Small intestine (tissue), 7 donors: ENCODE measurements around the gene GBP3. TPM values are rescaled to one million over a fixed set of nuclear protein-coding genes. Genes with fewer than 3 reads are reported as not detected.
"Not testable (repeated sequence)": the region's sequence is repeated elsewhere in the genome, so short reads cannot be mapped to it uniquely, and the experiment has no call there.

Experiments used
- DNase-seq, 2 donors: peaks; one replicate each; pipeline versions ENCODE4 v3.0.0 to v3.0.0-alpha.2; 2013
- FAIRE-seq: peaks from 2 replicates; lab custom pipeline; 2012; peaks lifted over from hg19 to GRCh38; lab: Jason Lieb, UNC
- H3K27ac ChIP-seq, 3 donors: one replicate each; pipeline ENCODE4 v1.5.1; 2013; ENCODE audit warnings: low read length in 2 of 3, mild to moderate bottlenecking in 2 of 3, control low read depth in 1 of 3, inconsistent platforms in 1 of 3, low read depth in 1 of 3, moderate library complexity in 1 of 3
- H3K27me3 ChIP-seq, 3 donors: one replicate each; pipeline ENCODE4 v1.6.1; 2013; ENCODE audit warnings: low read length in 3 of 3, inconsistent platforms in 1 of 3; ENCODE audit not compliant: control insufficient read depth in 3 of 3, insufficient read depth in 3 of 3
- H3K36me3 ChIP-seq, 3 donors: one replicate each; pipeline ENCODE4 v1.6.1; 2013; ENCODE audit warnings: low read length in 3 of 3, inconsistent platforms in 1 of 3, low read depth in 1 of 3, mild to moderate bottlenecking in 1 of 3, moderate library complexity in 1 of 3; ENCODE audit not compliant: control insufficient read depth in 3 of 3, insufficient read depth in 2 of 3
- H3K4me1 ChIP-seq, 3 donors: one replicate each; pipeline ENCODE4 v1.6.1; 2013; ENCODE audit warnings: low read length in 2 of 3, inconsistent platforms in 1 of 3, low read depth in 1 of 3, mild to moderate bottlenecking in 1 of 3, moderate library complexity in 1 of 3; ENCODE audit not compliant: control insufficient read depth in 3 of 3, insufficient read depth in 2 of 3
- H3K4me3 ChIP-seq, 3 donors: one replicate each; pipeline ENCODE4 v1.5.1; 2013; ENCODE audit warnings: low read length in 3 of 3, control low read depth in 1 of 3, inconsistent platforms in 1 of 3, low read depth in 1 of 3, mild to moderate bottlenecking in 1 of 3, moderate library complexity in 1 of 3
- H3K9me3 ChIP-seq, 2 donors: one replicate each; pipeline ENCODE4 v1.6.1; 2013; ENCODE audit warnings: low read depth in 1 of 2, low read length in 1 of 2; ENCODE audit not compliant: control insufficient read depth in 2 of 2, insufficient read depth in 1 of 2
- WGBS, 3 donors: extraction: QIAGEN DNeasy Blood & Tissue Kit; methylation state at CpG; one replicate each; pipeline ENCODE4 v1.1.7; 2013; 5-methylcytosine and 5-hydroxymethylcytosine counted together
- polyA plus RNA-seq, 4 donors: library from polyadenylated mRNA; stranded (reverse) in 3 of 4; unstranded in 1 of 4; fragments of 200-250 nt in 3 of 4; fragments of 120-200 nt in 1 of 4; gene quantifications; one replicate each; pipeline versions ENCODE4 v1.2.1 to v1.2.3, GENCODE V29; 2013
- donor health status: healthy with polysubstance abuse.
- donor health status: control.
- donor health status: control.
- donor health status: Bipolar disorder and iron deficiency.
- donor health status: healthy.

Gene GBP3
- polyA plus RNA-seq, 4 donors = 13.8 to 119 (median 46.5) TPM

DNA sequence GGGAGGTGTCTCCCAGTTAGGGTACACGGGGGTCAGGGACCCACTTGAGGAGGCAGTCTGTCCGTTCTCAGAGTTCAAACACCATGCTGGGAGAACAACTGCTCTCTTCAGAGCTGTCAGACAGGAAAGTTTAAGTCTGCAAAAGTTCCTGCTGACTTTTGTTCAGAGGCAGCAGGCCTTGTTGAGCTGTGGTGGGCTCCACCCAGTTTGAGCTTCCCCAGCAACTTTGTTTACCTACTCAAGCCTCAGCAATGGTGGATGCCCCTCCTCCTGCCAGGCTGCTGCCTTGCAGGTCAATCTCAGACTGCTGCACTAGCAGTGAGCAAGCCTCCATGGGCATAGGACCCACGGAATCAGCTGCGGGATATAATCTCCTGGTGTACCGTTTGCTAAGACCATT is 11.3 kb upstream of the GBP3 start:
- DNase-seq, H3K9me3 ChIP-seq, H3K27me3 ChIP-seq, H3K27ac ChIP-seq, H3K4me3 ChIP-seq, H3K36me3 ChIP-seq, FAIRE-seq, H3K4me1 ChIP-seq: not testable (repeated sequence)
- 87 to 95% (median 95%) methylated on average over 5 of the region's 5 CpGs for WGBS, 3 donors

DNA sequence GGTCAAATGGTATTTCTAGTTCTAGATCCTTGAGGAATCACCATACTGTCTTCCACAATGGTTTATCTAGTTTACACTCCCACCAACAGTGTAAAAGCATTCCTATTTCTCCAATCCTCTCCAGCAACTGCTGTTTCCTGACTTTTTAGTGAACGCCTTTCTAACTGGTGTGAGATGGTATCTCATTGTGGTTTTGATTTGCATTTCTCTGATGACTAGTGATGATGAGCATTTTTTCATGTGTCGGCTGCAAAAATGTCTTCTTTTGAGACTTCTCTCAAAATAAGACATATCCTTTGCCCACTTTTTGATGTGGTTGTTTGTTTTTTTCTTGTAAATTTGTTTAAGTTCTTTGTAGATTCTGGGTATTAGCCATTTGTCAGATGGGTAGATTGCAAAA is 6.4 kb upstream of the GBP3 start:
- not testable (repeated sequence) for FAIRE-seq

GRCh38 chr1:89025928-89026327 is 3.3 kb upstream of the GBP3 start:
- DNase-seq (no peak), FAIRE-seq (no peak)
- Histone ChIP-seq H3K27me3 (no peaks in the 10 kb centered on the region), H3K9me3 (no peaks in the 10 kb centered on the region), H3K36me3 (no peaks in the 10 kb centered on the region), H3K4me1 (peaks cover 1 to 9% (median 3%) of the 10 kb centered on the region in 3 donors), H3K4me3 (no peak overlapping the region), H3K27ac (no peak overlapping the region)
- WGBS, 3 donors = 91 to 93% (median 92%) methylated on average over 3 of the region's 3 CpGs

More for the DNA sequence above, 6.4 kb upstream of the GBP3 start:
- not testable (repeated sequence) for DNase-seq, H3K4me1 ChIP-seq, H3K27me3 ChIP-seq, H3K9me3 ChIP-seq, H3K4me3 ChIP-seq, H3K27ac ChIP-seq, H3K36me3 ChIP-seq
- 69 to 83% (median 81%) methylated on average over 2 of the region's 2 CpGs for WGBS, 3 donors

DNA sequence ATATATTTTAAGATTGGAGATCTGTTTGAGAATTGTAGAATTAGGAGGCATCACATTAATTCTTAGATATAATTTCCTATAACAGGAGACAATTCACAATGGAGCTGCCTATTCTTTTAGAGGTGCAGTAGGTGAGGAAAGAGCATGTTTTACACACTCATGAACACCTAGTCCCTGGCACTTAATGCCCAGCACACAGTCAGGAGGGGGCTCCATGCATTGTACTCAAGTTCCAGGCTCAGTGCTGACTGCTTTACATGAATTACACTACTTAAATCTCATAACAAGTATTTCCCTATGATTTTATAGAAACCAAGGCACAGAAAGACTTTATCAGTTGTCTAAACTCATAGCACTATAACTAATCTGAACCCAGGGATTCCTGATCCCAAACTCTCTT is 360 bp upstream of the GBP3 start:
- peaks cover 2 to 14% (median 7%) of the 10 kb centered on the region in 3 donors for H3K36me3 ChIP-seq
- no peaks in the 10 kb centered on the region for H3K9me3 ChIP-seq
- H3K4me3 ChIP-seq = no peak overlapping the region
- no peaks in the 10 kb centered on the region for H3K27me3 ChIP-seq
- peak overlapping the region; percentile 93 to 95 (median 94) for H3K27ac ChIP-seq
- FAIRE-seq = no peak
- peaks cover 6 to 24% (median 10%) of the 10 kb centered on the region in 3 donors for H3K4me1 ChIP-seq
- DNase-seq = no peak

- not testable (repeated sequence) for H3K9me3 ChIP-seq, H3K27me3 ChIP-seq, H3K4me3 ChIP-seq, FAIRE-seq, H3K27ac ChIP-seq
- DNase-seq = peak in 1 of 2 donors; percentile 27
- WGBS, 3 donors = 6 to 59% (median 33%) methylated on average over 3 of the region's 3 CpGs
- H3K4me1 ChIP-seq = peaks cover 6 to 24% (median 10%) of the 10 kb centered on the region in 3 donors
- peaks cover 5 to 27% (median 24%) of the 10 kb centered on the region in 3 donors for H3K36me3 ChIP-seq
Observed at GRCh38 chr1:89018318-89018717, 4.3 kb downstream of the GBP3 start.

GRCh38 chr1:89008511-89008910 is 14.2 kb downstream of the GBP3 start:
- Histone ChIP-seq H3K36me3 (peaks cover 5 to 37% (median 35%) of the 10 kb centered on the region in 3 donors), H3K27me3 (no peaks in the 10 kb centered on the region), H3K4me3 (no peak overlapping the region), H3K4me1 (peaks cover 0 to 6% (median 6%) of the 10 kb centered on the region in 3 donors), H3K9me3 (peaks cover 0 to 6% of the 10 kb centered on the region in 2 donors), H3K27ac (peak overlapping the region in 2 of 3 donors; percentile 20 to 25)
- whole genome bisulfite sequencing, 3 donors = 39 to 74% (median 64%) methylated on average over 4 of the region's 4 CpGs
- no peak for FAIRE-seq
- peak; percentile 38 to 68 for DNase-seq

- no peak overlapping the region for H3K4me3 ChIP-seq
- peaks cover 5 to 31% (median 24%) of the 10 kb centered on the region in 3 donors for H3K36me3 ChIP-seq
- DNase-seq (peak in 1 of 2 donors; percentile 57), FAIRE-seq (no peak)
- H3K27ac ChIP-seq = peak overlapping the region in 1 of 3 donors; percentile 55
- H3K27me3 ChIP-seq = no peaks in the 10 kb centered on the region
- peaks cover 0 to 6% (median 6%) of the 10 kb centered on the region in 3 donors for H3K4me1 ChIP-seq
- H3K9me3 ChIP-seq = peaks cover 0 to 6% of the 10 kb centered on the region in 2 donors
- WGBS, 3 donors = 88 to 94% (median 89%) methylated on average over 9 of the region's 9 CpGs
Observed at GRCh38 chr1:89005286-89006151, 17.1 kb downstream of the GBP3 start.

- H3K4me3 ChIP-seq, H3K9me3 ChIP-seq, H3K27me3 ChIP-seq, H3K27ac ChIP-seq, DNase-seq, FAIRE-seq, H3K4me1 ChIP-seq: not testable (repeated sequence)
- H3K36me3 ChIP-seq = peaks cover 3 to 17% (median 14%) of the 10 kb centered on the region in 3 donors
Observed at GRCh38 chr1:89002176-89002575, 20.5 kb downstream of the GBP3 start.
